Left ventricle myocardium superior (tissue), 1 donor: ENCODE data around the gene ANKH. TPM values are rescaled to one million over a fixed set of nuclear protein-coding genes. Genes with fewer than 3 reads are reported as not detected.

Experiments
- ATAC-seq: fragments of 200-7000 bp; cut with Tn5 transposase; one replicate; pipeline ENCODE4 v1.9.1; 2020; ENCODE audit warnings: mild to moderate bottlenecking, moderate library complexity
- DNase-seq: peaks from one replicate; pipeline ENCODE4 v3.0.0-alpha.2; 2020
- intact Hi-C: fragments of 100-400 bp; cut with micrococcal nuclease; formaldehyde crosslinking; loops from one replicate; pipeline ENCODE4 v1.11.0; 2022
- microRNA-seq: library from miRNA; unstranded; fragments of <30 nt; microRNA quantifications from one replicate; pipeline ENCODE4 v1.2.0, GENCODE V29; 2020; ENCODE audit warnings: borderline number of aligned reads
- total RNA-seq: library from RNA; stranded (reverse); fragmentation: NEBNext Ultra II Directional; extraction: Animal tissue kit (Norgen Biotek cat#: 25700); gene quantifications from one replicate; pipeline ENCODE4 v1.2.1, GENCODE V29; 2021
- donor health status: DM: no; HTN: yes; CAD: no; lungs with severe emphysema.

The ANKH gene
- total RNA-seq, 1 donor from 2014 or later = 166 TPM

- intact Hi-C loops = no loop called here
- DNase-seq (no peak), ATAC-seq (no peak)
Measured at GRCh38 chr5:14667770-14668169, 203.8 kb downstream of the ANKH start.

- no peak for ATAC-seq
- intact Hi-C loops = no loop called here
- no peak for DNase-seq
Measured at GRCh38 chr5:14667290-14667689, 204.3 kb downstream of the ANKH start.

- DNase-seq = no peak
- intact Hi-C loops = no loop called here
- no peak for ATAC-seq
Measured at GRCh38 chr5:14666357-14666756, 205.2 kb downstream of the ANKH start.

GRCh38 chr5:14665949-14666348, 205.6 kb downstream of the ANKH start:
- no peak for DNase-seq
- ATAC-seq = peak; percentile 22
- intact Hi-C loops = no loop called here

DNA sequence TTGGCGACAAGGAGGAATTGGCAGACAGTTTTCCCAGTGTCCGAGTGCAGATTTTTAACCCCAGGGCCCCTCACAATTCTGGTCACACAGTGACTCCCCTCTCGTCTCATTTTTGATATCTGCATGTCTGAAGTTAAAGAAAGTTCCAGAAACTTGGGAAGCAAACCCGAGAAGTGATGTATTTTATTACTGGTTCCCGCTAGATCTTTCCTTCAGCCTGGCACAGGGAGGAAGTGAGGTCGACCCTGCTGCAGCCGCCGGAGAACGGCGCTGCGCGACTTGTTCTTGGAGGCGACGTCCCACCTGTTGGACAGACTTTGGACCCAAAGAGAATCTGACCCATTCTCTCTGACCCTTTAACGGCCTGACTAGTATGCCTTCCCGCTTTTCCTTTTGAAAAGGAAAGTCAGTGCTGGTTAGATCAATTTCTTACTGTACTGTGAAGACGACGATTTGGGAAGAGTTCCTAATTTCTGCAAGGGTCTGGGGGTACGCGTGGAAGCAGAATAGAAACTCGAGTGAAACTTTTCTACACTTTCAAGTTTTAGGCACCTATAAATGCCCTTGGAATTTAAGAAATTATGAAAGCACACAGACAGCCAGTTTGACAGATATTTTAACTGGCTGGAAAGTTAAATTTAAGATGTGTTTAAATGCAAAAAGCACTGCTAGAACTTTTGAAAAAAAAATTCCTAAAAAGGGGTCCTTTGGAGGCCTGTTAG, 206.3 kb downstream of the ANKH start:
- intact Hi-C loops = no loop called here
- ATAC-seq (no peak), DNase-seq (peak; percentile 61)

GRCh38 chr5:14664270-14665100, 207.1 kb downstream of the ANKH start, which contains the start of gene OTULIN:
Gene OTULIN (plus strand): TSS chr5:14664718. CDS start chr5:14664826, 108 bp downstream.
- intact Hi-C loops = no loop called here
- peak; percentile 96 for DNase-seq
- ATAC-seq = peak; percentile 97

GRCh38 chr5:14663734-14664269, 207.8 kb downstream of the ANKH start:
- peak; percentile 48 for ATAC-seq
- intact Hi-C loops = no loop called here
- DNase-seq = peak; percentile 37

- DNase-seq (no peak), ATAC-seq (no peak)
- intact Hi-C loops = no loop called here
Measured at GRCh38 chr5:14662721-14663260, 208.8 kb downstream of the ANKH start.

- DNase-seq (no peak), ATAC-seq (no peak)
- intact Hi-C loops = no loop called here
Measured at GRCh38 chr5:14660833-14661232, 210.7 kb downstream of the ANKH start.

GRCh38 chr5:14659821-14660607, 211.6 kb downstream of the ANKH start:
- ATAC-seq (no peak), DNase-seq (no peak)
- intact Hi-C loops = no loop called here

GRCh38 chr5:14656898-14657297, 214.7 kb downstream of the ANKH start:
- intact Hi-C loops = no loop called here
- ATAC-seq (no peak), DNase-seq (no peak)

DNA sequence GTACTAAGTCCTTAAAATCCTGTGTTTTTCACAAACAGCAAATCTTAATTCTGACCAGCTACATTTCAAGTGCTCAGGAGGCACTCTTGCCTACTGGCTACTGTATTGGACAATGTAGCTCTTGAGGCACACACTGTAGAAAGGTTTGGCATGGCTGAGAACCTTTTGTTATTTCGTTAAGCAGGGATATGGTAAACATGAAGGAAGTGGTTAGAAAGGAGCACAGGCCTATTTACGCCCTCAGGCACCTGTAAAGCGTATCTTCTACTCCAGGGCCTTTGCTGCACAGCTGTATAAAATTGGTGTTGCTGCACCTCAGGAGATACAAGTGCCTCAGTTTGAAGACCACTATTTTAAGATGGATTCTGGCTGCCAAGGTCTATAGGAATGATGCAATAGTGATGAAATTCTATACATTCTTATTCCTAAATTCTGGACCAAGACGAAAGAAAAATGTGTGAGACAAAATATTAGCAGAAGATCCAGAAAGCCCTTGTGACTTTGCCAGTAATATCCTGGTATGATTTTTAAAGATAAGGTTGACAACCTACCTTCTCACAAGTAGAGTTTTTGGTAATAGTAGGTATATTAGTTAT, 216.3 kb downstream of the ANKH start:
- ATAC-seq = no peak
- intact Hi-C loops = no loop called here
- no peak for DNase-seq

Small RNAs within 50 kb of the gene (microRNA-seq; reads per million reads assigned to microRNA genes)
- not detected for gene MIR4637

Other genes with a start within 250 kb of the ANKH start
- gene OTULIN, start 207.1 kb downstream of the ANKH start, total RNA-seq = 23.5 TPM